Activated CD4-positive, alpha-beta T cell treated with anti-CD3 and anti-CD28 coated beads for 4 hours (primary cell): Measurements from ENCODE around the gene CMIP.
A peak's percentile ranks its signal among the peaks of the same experiment; 100 is the strongest.

Source experiments
- DNase-seq, 2 donors: peaks; one replicate each; pipeline ENCODE4 v3.0.0-alpha.2; 2020

The CMIP gene

DNA sequence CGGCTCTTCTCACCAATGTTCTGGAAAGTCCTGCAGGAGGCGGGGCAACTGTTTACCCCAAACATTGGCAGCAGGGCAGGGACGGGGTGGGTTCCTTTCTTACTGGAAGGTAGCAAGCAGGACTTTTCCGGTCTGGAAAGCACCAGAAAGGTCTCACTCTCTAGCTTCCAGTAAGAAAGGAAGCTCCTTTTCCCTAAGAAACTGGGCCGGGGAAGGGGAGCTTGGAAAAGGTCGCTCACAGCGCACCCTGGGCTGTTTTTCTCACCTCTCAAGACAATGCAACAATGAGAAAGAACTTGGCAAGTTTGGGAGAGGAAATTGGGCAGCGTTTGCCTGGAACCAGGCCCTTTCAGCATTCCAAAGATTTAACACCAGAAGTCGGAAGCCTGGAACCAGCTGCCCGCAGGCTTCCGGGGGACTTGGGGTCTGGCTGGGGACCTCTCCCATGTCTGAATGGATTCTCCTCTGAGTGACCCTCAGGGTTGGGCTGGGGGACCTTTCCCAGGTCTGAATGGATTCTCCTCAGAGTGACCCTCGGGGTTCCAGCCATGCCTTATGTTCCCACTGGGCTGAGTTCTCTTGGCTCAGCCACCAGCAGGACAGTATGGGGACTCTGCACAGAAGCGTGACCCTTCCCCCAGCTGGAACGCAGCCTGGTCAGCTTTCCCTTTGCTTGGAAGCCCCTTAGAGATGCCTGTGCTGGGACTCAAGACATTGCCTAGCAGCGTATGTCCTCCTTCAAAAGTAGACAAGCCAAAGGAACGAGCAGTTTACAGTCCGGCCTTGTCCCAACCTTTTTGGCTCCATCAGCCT, 167.9 kb downstream of the CMIP start:
- DNase-seq, result no peak

- DNase-seq, result no peak
These were observed 169.6 kb downstream of the CMIP start for GRCh38 chr16:81614171-81614570.

- no peak for DNase-seq
These were observed 170.2 kb downstream of the CMIP start for GRCh38 chr16:81614654-81615359.

- no peak for DNase-seq
These were observed 170.8 kb downstream of the CMIP start for GRCh38 chr16:81615411-81615810.

DNA sequence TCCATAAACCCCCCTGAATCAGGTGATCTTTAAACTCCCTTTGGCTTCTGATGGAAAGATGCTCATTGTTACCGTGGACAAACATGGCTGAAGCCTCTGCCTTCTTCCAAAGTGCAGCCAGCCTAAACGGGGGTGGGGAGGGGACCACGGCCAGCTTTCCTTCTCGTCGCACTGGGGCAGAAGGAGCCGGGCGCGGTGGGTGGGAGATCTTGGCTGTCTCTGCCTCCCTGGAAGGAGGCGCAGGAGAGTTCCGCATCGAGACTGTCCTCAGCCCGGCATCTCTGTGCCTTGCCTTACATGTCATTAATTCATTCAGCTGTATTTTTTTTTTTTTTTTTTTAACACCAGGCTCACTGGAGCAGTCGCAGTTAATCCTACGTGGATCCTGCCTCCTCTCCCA, 171.2 kb downstream of the CMIP start:
- no peak for DNase-seq

- DNase-seq, result peak; percentile 66 to 67
These were observed 171.9 kb downstream of the CMIP start for GRCh38 chr16:81616321-81617020.

GRCh38 chr16:81617021-81617346, 172.4 kb downstream of the CMIP start:
- DNase-seq, result no peak

- no peak for DNase-seq
These were observed 173.6 kb downstream of the CMIP start for GRCh38 chr16:81618187-81618586.

DNA sequence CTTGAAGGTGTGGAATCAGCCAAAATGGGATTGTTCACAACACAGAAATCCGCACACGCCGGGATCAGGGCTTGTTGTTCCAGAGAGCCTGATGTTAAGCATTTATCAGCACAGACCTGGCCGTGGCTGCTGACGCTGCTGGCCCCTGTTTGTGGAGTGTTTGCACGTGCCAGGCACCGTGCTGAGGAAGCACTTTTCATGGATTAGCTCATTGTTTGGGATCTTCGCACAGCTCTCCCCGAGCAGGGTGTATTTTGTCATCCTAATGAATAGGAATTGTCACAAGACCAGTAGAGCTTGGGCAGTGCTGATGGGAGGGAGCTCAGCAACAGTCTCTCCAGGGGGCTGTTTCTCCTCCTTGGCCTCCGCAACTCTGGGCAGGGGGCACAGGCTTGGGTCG, 174.1 kb downstream of the CMIP start:
- DNase-seq, result no peak

DNA sequence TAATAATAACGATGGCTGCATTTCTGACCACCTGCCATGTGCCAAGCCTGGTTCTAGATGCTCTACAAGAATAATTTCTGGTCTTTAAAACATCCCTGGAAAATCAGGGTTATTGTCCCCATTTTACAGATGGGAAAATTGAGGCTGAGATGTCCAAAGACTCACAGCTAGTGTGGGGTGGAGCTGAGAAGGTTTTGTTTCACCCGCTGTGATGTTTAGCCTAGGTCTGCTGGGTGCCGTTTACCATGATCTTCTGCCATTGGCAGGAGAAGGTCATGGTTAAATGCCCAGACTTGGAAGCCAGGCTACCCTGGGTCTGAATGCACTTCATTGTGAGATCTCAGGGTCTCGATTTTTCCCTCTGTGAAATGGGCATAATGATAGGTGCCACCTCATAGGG, 175.4 kb downstream of the CMIP start:
- no peak for DNase-seq

DNA sequence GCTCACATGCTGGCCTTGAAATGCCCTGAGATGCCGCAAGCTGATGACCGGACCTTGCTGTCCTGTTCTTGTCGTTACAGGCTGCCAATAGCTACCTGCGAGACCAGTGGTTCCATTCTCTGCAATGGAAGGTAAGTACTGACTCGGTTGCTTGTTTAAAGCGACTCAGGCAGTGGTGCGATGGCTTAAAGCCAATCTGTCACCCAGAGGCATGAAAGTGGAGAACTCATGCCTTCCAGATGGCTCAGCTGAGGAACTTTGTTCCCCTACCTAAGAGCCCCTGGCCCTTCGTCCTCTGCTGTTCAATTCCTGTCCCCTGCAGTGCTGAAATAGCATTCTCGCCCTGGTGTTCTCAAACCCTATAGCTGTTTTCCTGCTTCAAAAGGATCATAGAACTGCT, 176.2 kb downstream of the CMIP start:
- no peak for DNase-seq

DNA sequence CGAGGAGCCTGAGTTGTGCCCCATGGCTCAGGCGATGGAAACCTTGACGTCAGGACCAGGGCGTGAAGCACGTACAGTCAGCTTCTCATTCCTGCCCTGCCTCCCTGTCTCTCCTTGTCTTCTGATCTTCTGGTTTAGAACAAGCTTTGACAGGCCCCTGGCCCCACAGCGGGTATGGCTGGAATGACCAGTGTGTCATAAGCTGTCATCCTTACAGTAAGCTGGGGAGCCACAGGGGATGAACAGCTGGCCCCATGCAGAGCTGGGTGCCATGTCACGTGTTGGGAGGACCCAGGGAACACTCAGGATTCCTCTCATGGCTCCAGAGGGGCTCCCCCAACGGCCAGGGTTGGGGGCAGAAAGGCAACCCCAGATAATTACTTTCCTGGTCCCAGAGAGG, 176.9 kb downstream of the CMIP start:
- DNase-seq, result no peak

DNA sequence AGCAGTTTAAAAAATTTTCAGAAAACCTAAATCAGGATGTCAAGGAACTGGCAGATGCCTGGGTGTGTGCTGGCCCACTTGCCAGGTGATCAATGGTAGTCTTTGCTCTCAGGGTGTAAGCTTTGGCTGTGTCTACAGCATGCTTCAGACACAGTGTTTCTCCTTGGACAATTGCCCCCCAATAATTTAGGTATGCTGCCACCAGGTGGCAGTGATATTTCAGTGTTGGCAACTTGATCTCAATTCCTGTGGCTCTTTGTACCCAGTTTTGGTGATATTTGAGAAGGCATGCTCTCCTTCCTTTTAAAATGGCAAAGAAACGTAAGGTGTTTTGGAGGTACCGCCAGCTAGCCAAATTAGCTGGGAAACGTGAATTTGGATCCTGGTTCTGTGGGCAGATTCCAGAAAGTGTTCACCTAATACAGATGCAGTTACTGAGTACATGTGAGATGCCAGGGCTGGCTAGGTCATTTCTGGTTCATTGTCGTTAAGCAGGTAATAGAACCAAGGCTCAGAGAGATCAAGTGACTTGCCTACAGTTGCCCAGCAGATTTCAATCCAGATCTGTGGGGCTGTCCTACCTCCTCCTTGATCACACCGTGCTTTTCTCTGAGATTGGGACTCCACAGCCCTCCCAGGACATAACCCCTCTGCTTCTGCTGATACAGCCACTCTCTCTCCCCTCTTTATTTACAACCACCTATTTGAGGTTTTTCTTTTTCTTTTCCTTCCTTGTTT, 178.9 kb downstream of the CMIP start:
- peak; percentile 55 to 69 for DNase-seq

DNA sequence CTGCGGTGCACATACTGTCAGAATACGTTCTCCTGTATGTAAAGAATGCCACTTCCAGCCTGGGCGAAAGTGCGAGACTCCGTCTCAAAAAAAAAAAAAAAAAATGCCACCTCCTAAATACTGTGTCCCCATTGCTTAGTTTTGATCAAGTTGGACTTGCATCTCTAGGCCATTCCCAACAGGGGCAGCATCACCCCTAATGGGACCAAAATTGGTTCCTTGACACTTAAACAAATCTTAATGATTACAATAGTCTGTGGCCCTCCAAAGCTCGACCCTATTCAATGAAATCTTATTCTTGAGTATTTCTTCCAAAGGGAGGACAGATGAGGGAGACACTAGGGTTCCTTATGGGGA, 179.8 kb downstream of the CMIP start:
- DNase-seq, result no peak

DNA sequence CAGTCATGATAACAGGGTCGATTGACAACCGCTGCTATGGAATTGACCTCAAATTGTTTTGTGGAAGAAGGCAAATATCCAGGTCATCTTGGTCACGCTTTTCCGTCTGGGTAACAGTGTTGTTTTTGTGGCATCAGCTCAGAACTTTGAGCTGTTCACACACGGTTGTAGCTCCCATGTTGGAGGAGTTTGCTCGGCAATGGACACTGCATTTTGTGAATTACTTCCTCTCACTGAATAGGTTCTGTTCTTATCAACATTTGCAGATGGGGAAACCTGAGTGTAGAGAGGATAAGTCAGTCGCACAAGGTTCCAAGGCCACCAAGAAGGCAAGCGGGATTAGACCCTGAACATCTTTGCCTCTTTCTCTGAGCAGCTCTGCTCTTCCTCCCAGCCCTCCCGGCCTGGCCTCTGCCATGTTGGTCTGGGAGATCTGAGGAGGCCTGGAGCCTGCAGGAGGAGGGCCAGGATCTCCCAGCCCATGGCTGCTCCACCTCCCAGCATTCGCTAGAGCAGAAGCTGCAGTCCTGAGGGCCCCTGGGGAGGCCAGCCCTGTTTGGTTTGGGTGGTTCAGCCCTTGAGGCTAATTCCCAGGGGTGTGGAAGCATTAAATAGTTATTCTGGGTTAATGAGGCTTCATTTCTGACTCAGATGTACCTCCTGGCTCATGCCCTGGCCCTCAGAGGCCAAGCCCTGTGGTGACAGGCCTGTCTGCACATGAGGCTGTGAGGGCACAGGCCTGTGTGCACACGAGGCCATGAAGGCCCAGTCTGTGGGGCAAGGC, 180.3 kb downstream of the CMIP start:
- no peak for DNase-seq

- no peak for DNase-seq
These were observed 181.0 kb downstream of the CMIP start for GRCh38 chr16:81625544-81626153.

GRCh38 chr16:81626181-81626674, 181.6 kb downstream of the CMIP start:
- peak in 1 of 2 donors; percentile 19 for DNase-seq

DNA sequence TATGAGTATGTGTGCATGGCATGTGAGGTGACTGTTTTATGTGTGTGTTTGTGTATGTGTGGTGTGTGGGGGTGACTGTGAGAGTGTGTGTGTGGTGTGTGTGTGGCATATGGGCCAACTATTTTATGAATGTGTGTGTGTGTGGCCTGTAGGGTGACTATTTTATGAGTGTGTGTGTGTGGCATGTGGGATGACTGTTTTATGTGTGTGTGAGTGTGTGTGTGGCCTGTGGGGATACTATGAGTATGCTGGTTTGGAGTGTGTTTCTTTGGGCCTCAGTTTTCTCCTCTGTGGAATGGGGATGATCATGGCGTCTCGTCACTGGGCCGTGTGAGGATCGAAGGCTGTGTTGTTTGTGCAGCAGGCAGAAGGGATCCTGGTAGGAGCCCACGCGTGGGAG, 182.4 kb downstream of the CMIP start:
- DNase-seq, result no peak

DNA sequence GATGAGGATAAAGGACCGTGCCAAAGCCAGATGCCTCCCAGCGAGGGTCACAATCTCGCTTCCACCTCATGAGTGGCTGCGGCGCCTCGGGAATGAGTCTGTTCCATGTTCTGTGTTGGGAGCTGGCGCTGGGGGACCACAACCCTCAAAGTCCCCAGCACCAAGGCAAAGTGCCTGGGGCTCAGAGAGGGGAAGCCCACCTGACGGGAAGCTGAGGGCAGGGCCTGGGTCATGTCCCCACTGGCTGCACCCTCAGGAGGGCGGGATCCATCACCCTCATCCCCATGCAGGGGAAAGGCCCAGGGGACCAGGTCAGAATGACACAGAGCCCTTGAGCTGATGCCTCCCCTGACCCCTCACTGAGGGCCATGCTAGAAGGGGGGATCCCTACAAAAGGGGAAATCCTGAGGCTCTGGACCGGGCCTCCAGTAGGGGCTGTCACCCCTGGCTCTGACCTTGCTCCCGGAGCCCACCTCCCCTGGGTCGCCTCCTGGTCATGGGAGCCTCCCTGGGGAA, 183.2 kb downstream of the CMIP start:
- no peak for DNase-seq

DNA sequence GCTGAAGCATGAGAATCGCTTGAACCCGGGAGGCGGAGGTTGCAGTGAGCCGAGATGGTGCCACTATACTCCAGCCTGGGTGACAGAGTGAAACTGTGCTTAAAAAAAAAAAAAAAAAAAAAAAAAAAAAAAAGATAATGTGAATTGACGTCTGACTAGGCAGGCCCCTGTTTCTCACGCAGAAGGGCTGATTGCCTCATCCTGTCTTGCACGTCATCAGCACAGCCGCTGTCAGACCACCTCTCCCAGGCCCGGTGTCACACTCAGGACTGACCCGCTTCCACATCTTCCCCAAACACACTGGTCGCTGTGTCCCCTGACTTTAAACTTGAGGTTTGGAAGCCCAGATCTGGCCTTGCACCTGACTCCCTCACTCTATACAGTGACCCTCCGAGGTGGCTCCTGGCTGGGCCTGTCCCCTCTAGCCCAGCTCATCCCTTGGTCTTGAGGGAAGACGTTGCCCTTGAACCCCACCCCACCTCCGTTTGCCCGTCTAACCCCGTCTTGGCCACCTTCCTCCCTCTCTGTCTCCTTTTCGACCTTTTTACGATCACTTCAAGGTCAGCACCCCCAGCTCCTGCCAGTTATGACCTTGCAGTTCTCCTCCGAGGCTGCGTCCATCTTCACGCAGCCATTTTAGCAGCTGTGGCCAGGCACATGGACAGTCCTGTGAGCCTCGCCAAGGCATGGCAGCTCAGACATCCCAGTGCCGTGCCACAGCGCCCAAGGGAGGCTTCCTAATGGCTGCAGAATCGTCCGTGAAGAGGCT, 184.6 kb downstream of the CMIP start:
- no peak for DNase-seq
